GM21576 (cell line): Measurements from ENCODE around the gene ATG9B.
"Not testable (repeated sequence)": the region's sequence is repeated elsewhere in the genome, so short reads cannot be mapped to it uniquely, and the experiment has no call there.

Experiments used
- ATAC-seq: cut with Tn5 transposase; IDR thresholded peaks from one replicate; pipeline ENCODE4 v1.9.1; 2021; ENCODE audit warnings: mild to moderate bottlenecking, moderate library complexity; ENCODE audit not compliant: unreplicated experiment

Gene ATG9B

GRCh38 chr7:151039850-151040548 lies 15.7 kb upstream of the ATG9B start:
- ATAC-seq: no peak

GRCh38 chr7:151038951-151039849 lies 14.9 kb upstream of the ATG9B start:
- ATAC-seq: no peak

GRCh38 chr7:151035902-151036301 lies 11.6 kb upstream of the ATG9B start:
- no peak for ATAC-seq

- no peak for ATAC-seq
Measured at GRCh38 chr7:151035026-151035717, 10.9 kb upstream of the ATG9B start.

- no peak for ATAC-seq
Measured at GRCh38 chr7:151034312-151035025, 10.2 kb upstream of the ATG9B start.

GRCh38 chr7:151033864-151034249 lies 9.6 kb upstream of the ATG9B start:
- no peak for ATAC-seq

GRCh38 chr7:151032936-151033863 lies 8.9 kb upstream of the ATG9B start:
- ATAC-seq: no peak

GRCh38 chr7:151031011-151031410 lies 6.7 kb upstream of the ATG9B start:
- ATAC-seq: no peak

GRCh38 chr7:151028948-151029501 lies 4.7 kb upstream of the ATG9B start:
- ATAC-seq: no peak

- peak; percentile 97 for ATAC-seq
Measured at GRCh38 chr7:151028131-151028947, 4.0 kb upstream of the ATG9B start, which contains the start of gene ABCB8. TSS of gene ABCB8 (plus strand) at chr7:151028450. CDS start at chr7:151028516, 66 bp downstream.

GRCh38 chr7:151027728-151028130 lies 3.4 kb upstream of the ATG9B start:
- ATAC-seq: not testable (repeated sequence)

GRCh38 chr7:151026771-151027727 lies 2.8 kb upstream of the ATG9B start:
- not testable (repeated sequence) for ATAC-seq

GRCh38 chr7:151025924-151026671 lies 1.8 kb upstream of the ATG9B start:
- ATAC-seq: no peak

- no peak for ATAC-seq
Measured at GRCh38 chr7:151023232-151023631, 1.1 kb downstream of the ATG9B start.

GRCh38 chr7:151020231-151020630 lies 4.1 kb downstream of the ATG9B start:
- no peak for ATAC-seq

- no peak for ATAC-seq
Measured at GRCh38 chr7:151019130-151019447, 5.2 kb downstream of the ATG9B start.
